Nucleus accumbens (tissue), 56 donors: ENCODE data around the gene PPOX.

Experiments
- DNase-seq, 56 donors: peaks; one replicate each; lab custom pipeline; 2025; lab: John Stamatoyannopoulos, UW

PPOX gene

GRCh38 chr1:161165742-161166668 is at the start of gene PPOX:
Gene PPOX (plus strand): TSS chr1:161166426. CDS start chr1:161166848, 422 bp downstream.
- peak; percentile 79 to 99 (median 96) for DNase-seq

- peak in 55 of 56 donors; percentile 28 to 90 (median 77) for DNase-seq
These were observed 48.3 kb upstream of the PPOX start, which contains the start of the genes NIT1 and PFDN2 for GRCh38 chr1:161117759-161118581. Gene NIT1 (plus strand): TSS chr1:161118105. CDS start chr1:161118177, 72 bp downstream. Gene PFDN2 (minus strand): TSS chr1:161118037. CDS start chr1:161118026, 11 bp downstream.

- no peak for DNase-seq
These were observed 46.9 kb upstream of the PPOX start for GRCh38 chr1:161119092-161119903.

GRCh38 chr1:161121042-161121650 is 45.1 kb upstream of the PPOX start:
- DNase-seq = no peak

GRCh38 chr1:161121834-161122233 is 44.4 kb upstream of the PPOX start:
- DNase-seq = peak in 1 of 56 donors; percentile 30

- DNase-seq = no peak
These were observed 43.3 kb upstream of the PPOX start for GRCh38 chr1:161122967-161123366.

- no peak for DNase-seq
These were observed 38.6 kb upstream of the PPOX start for GRCh38 chr1:161127649-161128048.

GRCh38 chr1:161128591-161129420 is 37.4 kb upstream of the PPOX start:
- no peak for DNase-seq

- no peak for DNase-seq
These were observed 36.0 kb upstream of the PPOX start for GRCh38 chr1:161130266-161130665.

- peak in 9 of 56 donors; percentile 5 to 64 (median 36) for DNase-seq
These were observed 34.5 kb upstream of the PPOX start for GRCh38 chr1:161131523-161132409.

- peak; percentile 25 to 98 (median 92) for DNase-seq
These were observed 33.6 kb upstream of the PPOX start, which contains the start of gene DEDD for GRCh38 chr1:161132410-161133219. Gene DEDD (minus strand): TSS chr1:161132667. CDS start chr1:161124462, 8,205 bp downstream.

- peak in 1 of 56 donors; percentile 19 for DNase-seq
These were observed 32.9 kb upstream of the PPOX start for GRCh38 chr1:161133220-161133740.

- DNase-seq = no peak
These were observed 28.3 kb upstream of the PPOX start for GRCh38 chr1:161137881-161138280.

GRCh38 chr1:161138431-161138830 is 27.8 kb upstream of the PPOX start:
- no peak for DNase-seq

GRCh38 chr1:161139766-161140165 is 26.5 kb upstream of the PPOX start:
- peak in 2 of 56 donors; percentile 5 to 51 for DNase-seq

- no peak for DNase-seq
These were observed 25.3 kb upstream of the PPOX start for GRCh38 chr1:161140755-161141400.
